A549 (cell line): Measurements from ENCODE around the gene SIPA1L2. TPM values are rescaled to one million over a fixed set of nuclear protein-coding genes. Genes with fewer than 3 reads are reported as not detected.

Source experiments
- ATAC-seq, 2 experiments: fragments of 200-7000 bp in 1 of 2; fragments of >200 bp in 1 of 2; cut with Nextera tagmentation in 1 of 2; cut with Tn5 transposase in 1 of 2; 3 replicates each; pipeline versions ENCODE4 v1.8.0 to v1.9.1; 2018 to 2020; ENCODE audit warnings: mild to moderate bottlenecking in 1 of 2, moderate library complexity in 1 of 2
- CTCF ChIA-PET: fragments of 300-600 bp; sonication (Branson Sonifier 250); formaldehyde crosslinking; extraction: SDS; loops from one replicate; lab custom pipeline; 2021; ENCODE audit warnings: antibody characterized with exemption, inconsistent platforms; lab: Yijun Ruan, JAX
- POLR2A ChIA-PET: fragments of 350-600 bp; formaldehyde crosslinking; extraction: SDS; loops from one replicate; lab custom pipeline; 2021; ENCODE audit warnings: antibody characterized with exemption, inconsistent platforms; lab: Yijun Ruan, JAX
- DNase-seq, 2 experiments: peaks; one replicate each; pipeline versions ENCODE4 v3.0.0 to v3.0.0-alpha.2; 2011 to 2016; ENCODE audit warnings: low read depth in 1 of 2, low spot score in 1 of 2
- FAIRE-seq: peaks from 2 replicates; lab custom pipeline; 2011; peaks lifted over from hg19 to GRCh38; lab: Jason Lieb, UNC
- H3K27ac ChIP-seq, 2 experiments: fragments of >200 bp; sonication (Bioruptor Twin); formaldehyde crosslinking; 3 replicates each; pipeline ENCODE4 v1.5.1; 2016 to 2017
- H3K4me1 ChIP-seq: fragments of >200 bp; sonication (Bioruptor Twin); formaldehyde crosslinking; 3 replicates; pipeline ENCODE4 v1.6.1; 2016
- H3K4me2 ChIP-seq: fragments of >200 bp; sonication (Bioruptor Twin); formaldehyde crosslinking; 3 replicates; pipeline ENCODE4 v1.6.1; 2016
- H3K4me3 ChIP-seq: fragments of >200 bp; sonication (Bioruptor Twin); formaldehyde crosslinking; 3 replicates; pipeline ENCODE4 v1.5.1; 2016
- H3K9me3 ChIP-seq: fragments of >200 bp; sonication (Bioruptor Twin); formaldehyde crosslinking; 3 replicates; pipeline ENCODE4 v1.6.1; 2016
- ATOH8 ChIP-seq: fragments of 250-450 bp; sonication (Bioruptor Pico); IDR thresholded peaks from 2 replicates; pipeline ENCODE4 v1.5.0; 2020; ENCODE audit warnings: low read depth, mild to moderate bottlenecking, moderate library complexity
- BCL3 ChIP-seq: fragments of >200 bp; sonication (Bioruptor Twin); formaldehyde crosslinking; IDR thresholded peaks from 3 replicates; pipeline ENCODE4 v1.6.1; 2016
- CBX2 ChIP-seq: fragments of 200-600 bp; sonication (generic); IDR thresholded peaks from 2 replicates; pipeline ENCODE4 v1.6.1; 2016; ENCODE audit warnings: low read depth, mild to moderate bottlenecking, borderline replicate concordance
- CEBPB ChIP-seq, 2 experiments: fragments of >200 bp in 1 of 2; sonication (Bioruptor Twin) in 1 of 2; formaldehyde crosslinking in 1 of 2; IDR thresholded peaks; 2 replicates each; pipeline ENCODE4 v1.6.1; 2012 to 2016
- CHD2 ChIP-seq: fragments of 150-350 bp; IDR thresholded peaks from 2 replicates; pipeline ENCODE4 v1.6.1; 2014; ENCODE audit warnings: low read length; ENCODE audit not compliant: partially characterized antibody
- EHF ChIP-seq: fragments of 250-450 bp; sonication (Bioruptor Pico); IDR thresholded peaks from 2 replicates; pipeline ENCODE4 v1.5.0; 2020; ENCODE audit warnings: mild to moderate bottlenecking
- EHMT2 ChIP-seq: fragments of 200-600 bp; sonication (generic); IDR thresholded peaks from 2 replicates; pipeline ENCODE4 v1.6.1; 2016; ENCODE audit warnings: antibody characterized with exemption, low read depth, mild to moderate bottlenecking, moderate library complexity
- ELK1 ChIP-seq: fragments of 150-350 bp; IDR thresholded peaks from 2 replicates; pipeline ENCODE4 v1.6.1; 2014; ENCODE audit warnings: low read depth, mild to moderate bottlenecking, low read length
- FOXS1 ChIP-seq: fragments of 250-450 bp; sonication (Bioruptor Pico); IDR thresholded peaks from 2 replicates; pipeline ENCODE4 v1.5.0; 2020; ENCODE audit warnings: mild to moderate bottlenecking, moderate library complexity
- HES2 ChIP-seq: fragments of >200 bp; sonication (Bioruptor Twin); formaldehyde crosslinking; IDR thresholded peaks from 2 replicates; pipeline ENCODE4 v1.6.1; 2016
- HOXA7 ChIP-seq: fragments of 250-450 bp; sonication (Bioruptor Pico); IDR thresholded peaks from 2 replicates; pipeline ENCODE4 v1.5.0; 2020; ENCODE audit warnings: mild to moderate bottlenecking, moderate library complexity
- JUN ChIP-seq, 2 experiments: fragments of >200 bp; sonication (Bioruptor Twin); formaldehyde crosslinking; IDR thresholded peaks; 2 replicates in 1 of 2; 3 replicates in 1 of 2; pipeline ENCODE4 v1.6.1; 2016 to 2017
- JUNB ChIP-seq: fragments of >200 bp; sonication (Bioruptor Twin); formaldehyde crosslinking; IDR thresholded peaks from 2 replicates; pipeline ENCODE4 v1.6.1; 2016
- KDM1A ChIP-seq: fragments of 200-600 bp; sonication (generic); IDR thresholded peaks from 2 replicates; pipeline ENCODE4 v1.6.1; 2016; ENCODE audit warnings: low read depth, mild to moderate bottlenecking
- MAFK ChIP-seq: fragments of 450-650 bp; IDR thresholded peaks from 2 replicates; pipeline ENCODE4 v1.6.1; 2014; ENCODE audit not compliant: partially characterized antibody
- MYC ChIP-seq: IDR thresholded peaks from 2 replicates; pipeline ENCODE4 v1.6.1; 2012; ENCODE audit warnings: mild to moderate bottlenecking, inconsistent platforms, low read length, improper control_type of control experiment, borderline replicate concordance
- NPAS2 ChIP-seq: fragments of 250-450 bp; sonication (Bioruptor Pico); IDR thresholded peaks from 2 replicates; pipeline ENCODE4 v1.8.0; 2022; ENCODE audit warnings: mild to moderate bottlenecking, moderate library complexity, borderline replicate concordance
- NR3C1 ChIP-seq: fragments of >200 bp; sonication (Bioruptor Twin); formaldehyde crosslinking; IDR thresholded peaks from 3 replicates; pipeline ENCODE4 v1.6.1; 2017
- PBX3 ChIP-seq: IDR thresholded peaks from 2 replicates; pipeline ENCODE4 v1.6.1; 2012
- POLR2A ChIP-seq: IDR thresholded peaks from 2 replicates; pipeline ENCODE4 v1.6.1; 2012; ENCODE audit warnings: mild to moderate bottlenecking, low read length
- POLR2AphosphoS2 ChIP-seq: conservative IDR thresholded peaks from 2 replicates; pipeline ENCODE4 v1.6.1; 2012; ENCODE audit warnings: low read length, improper control_type of control experiment, inconsistent platforms
- RCOR1 ChIP-seq: fragments of 150-350 bp; IDR thresholded peaks from 2 replicates; pipeline ENCODE4 v1.6.1; 2014; ENCODE audit warnings: antibody characterized with exemption, low read length, low read depth
- SMC3 ChIP-seq: fragments of >200 bp; sonication (Bioruptor Twin); formaldehyde crosslinking; IDR thresholded peaks from 3 replicates; pipeline ENCODE4 v1.6.1; 2018; ENCODE audit warnings: inconsistent platforms
- TFCP2L1 ChIP-seq: fragments of 250-450 bp; sonication (Bioruptor Pico); IDR thresholded peaks from 2 replicates; pipeline ENCODE4 v1.5.0; 2021; ENCODE audit warnings: mild to moderate bottlenecking
- WGBS: methylation state at CpG from one replicate; pipeline ENCODE4 v1.1.6; 2017; ENCODE audit errors: missing lambda C conversion rate; 5-methylcytosine and 5-hydroxymethylcytosine counted together
- polyA plus RNA-seq, 4 experiments: library from polyadenylated mRNA; depleted of rRNA in 3 of 4; stranded (reverse); fragments of >200 nt; fragmentation: RNase III in 1 of 4; extraction: RNeasy Plus Mini Kit Qiagen cat#74134 plus additional on column Dnase treatment in 1 of 4; gene quantifications; 2 replicates in 3 of 4; 3 replicates in 1 of 4; pipeline ENCODE4 v1.2.3, GENCODE V29; 2011 to 2017
- TF ChIP-seq, protein P1 (sequence below): fragments of >200 bp; sonication (Bioruptor Twin); formaldehyde crosslinking; IDR thresholded peaks from 3 replicates; pipeline ENCODE4 v1.5.1; 2016
- TF ChIP-seq, protein P2 (sequence below): IDR thresholded peaks from 2 replicates; pipeline ENCODE4 v1.6.1; 2012

The SIPA1L2 gene
- polyA plus RNA-seq, 2 of the 4 experiments (the other 2 are of a cell fraction) = 6.0 to 16.9 TPM

GRCh38 chr1:232622981-232623380 is 7.0 kb downstream of the SIPA1L2 start:
- Histone ChIP-seq H3K9me3 (no peaks in the 10 kb centered on the region), H3K27ac (no peak overlapping the region), H3K4me1 (peaks cover 26% of the 10 kb centered on the region), H3K4me2 (no peak overlapping the region; the same call in 2 of the 3 replicates), H3K4me3 (no peak overlapping the region)
- WGBS = 70% methylated on average over 8 of the region's 8 CpGs
- ChIA-PET POLR2A (interaction anchor here (1.0 kb wide), 1 partner anchor 756 kb away, joined by 3 read pairs; no protein-coding TSS in a partner anchor), CTCF (interaction anchor here (5.9 kb wide), 1 partner anchor 756 kb away, joined by 65 read pairs; no protein-coding TSS in a partner anchor)
- TF ChIP-seq CHD2 (no peak), RCOR1 (no peak), HES2 (no peak), BCL3 (no peak), SMC3 (no peak), ELK1 (no peak), CBX2 (no peak), JUN (IDR thresholded peaks at IDR 0.05) (no peak), NR3C1 (no peak), MAFK (no peak), POLR2AphosphoS2 (no peak), KDM1A (no peak), EHMT2 (no peak), EHF (CRISPR knock-in tag) (no peak)
- TF ChIP-seq, protein P1, sequence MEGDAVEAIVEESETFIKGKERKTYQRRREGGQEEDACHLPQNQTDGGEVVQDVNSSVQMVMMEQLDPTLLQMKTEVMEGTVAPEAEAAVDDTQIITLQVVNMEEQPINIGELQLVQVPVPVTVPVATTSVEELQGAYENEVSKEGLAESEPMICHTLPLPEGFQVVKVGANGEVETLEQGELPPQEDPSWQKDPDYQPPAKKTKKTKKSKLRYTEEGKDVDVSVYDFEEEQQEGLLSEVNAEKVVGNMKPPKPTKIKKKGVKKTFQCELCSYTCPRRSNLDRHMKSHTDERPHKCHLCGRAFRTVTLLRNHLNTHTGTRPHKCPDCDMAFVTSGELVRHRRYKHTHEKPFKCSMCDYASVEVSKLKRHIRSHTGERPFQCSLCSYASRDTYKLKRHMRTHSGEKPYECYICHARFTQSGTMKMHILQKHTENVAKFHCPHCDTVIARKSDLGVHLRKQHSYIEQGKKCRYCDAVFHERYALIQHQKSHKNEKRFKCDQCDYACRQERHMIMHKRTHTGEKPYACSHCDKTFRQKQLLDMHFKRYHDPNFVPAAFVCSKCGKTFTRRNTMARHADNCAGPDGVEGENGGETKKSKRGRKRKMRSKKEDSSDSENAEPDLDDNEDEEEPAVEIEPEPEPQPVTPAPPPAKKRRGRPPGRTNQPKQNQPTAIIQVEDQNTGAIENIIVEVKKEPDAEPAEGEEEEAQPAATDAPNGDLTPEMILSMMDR = no peak
- TF ChIP-seq, protein P2, sequence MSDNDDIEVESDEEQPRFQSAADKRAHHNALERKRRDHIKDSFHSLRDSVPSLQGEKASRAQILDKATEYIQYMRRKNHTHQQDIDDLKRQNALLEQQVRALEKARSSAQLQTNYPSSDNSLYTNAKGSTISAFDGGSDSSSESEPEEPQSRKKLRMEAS = no peak
- DNase-seq (no peak), FAIRE-seq (no peak), ATAC-seq (peak in 1 of 2 experiments; percentile 52; a peak in 3 of 6 replicates)

GRCh38 chr1:232622378-232622777 is 7.6 kb downstream of the SIPA1L2 start:
- Histone ChIP-seq H3K27ac (no peak overlapping the region), H3K4me2 (no peak overlapping the region; the same call in 2 of the 3 replicates), H3K4me3 (no peak overlapping the region), H3K4me1 (peaks cover 21% of the 10 kb centered on the region), H3K9me3 (no peaks in the 10 kb centered on the region)
- DNase-seq = no peak
- ChIA-PET POLR2A (interaction anchor here (1.0 kb wide), 1 partner anchor 756 kb away, joined by 3 read pairs; no protein-coding TSS in a partner anchor), CTCF (interaction anchor here (5.9 kb wide), 1 partner anchor 755 kb away, joined by 65 read pairs; no protein-coding TSS in a partner anchor)
- no peak for FAIRE-seq
- TF ChIP-seq PBX3 = no peak
- TF ChIP-seq HOXA7 = no peak
- no peak for TF ChIP-seq FOXS1
- TF ChIP-seq NPAS2 (CRISPR knock-in tag) = no peak
- no peak for TF ChIP-seq POLR2A
- no peak for TF ChIP-seq SMC3
- no peak for TF ChIP-seq MYC
- no peak for TF ChIP-seq JUNB
- no peak for TF ChIP-seq ELK1
- TF ChIP-seq ATOH8 (CRISPR knock-in tag) = no peak
- no peak for TF ChIP-seq CEBPB (IDR thresholded peaks at IDR 0.05)
- no peak for TF ChIP-seq TFCP2L1 (CRISPR knock-in tag)
- TF ChIP-seq, protein P2 = no peak
- TF ChIP-seq NR3C1 = no peak
- WGBS = 47% methylated on average over 2 of the region's 2 CpGs
- ATAC-seq = peak in 1 of 2 experiments; percentile 51; a peak in 3 of 6 replicates
